ENCODE results near the gene BLTP3B.

The BLTP3B gene

GRCh38 chr12:100105661-100106060 is 37.0 kb downstream of the BLTP3B start:
- TF ChIP-seq CTCF (IDR thresholded peaks at IDR 0.05; ENCODE audit: borderline replicate concordance, control extremely low read depth, extremely low read depth, insufficient read depth, missing control alignments) = no peak
- DNase-seq (ENCODE audit: low spot score) = no peak
- in situ Hi-C loops (cut with MboI; ENCODE audit: low sequenced_read_pairs, unreplicated experiment) = no loop called here

- in situ Hi-C loops (cut with MboI; ENCODE audit: low sequenced_read_pairs, unreplicated experiment) = no loop called here
- TF ChIP-seq CTCF (IDR thresholded peaks at IDR 0.05; ENCODE audit: borderline replicate concordance, control extremely low read depth, extremely low read depth, insufficient read depth, missing control alignments) = no peak
Observed at GRCh38 chr12:100101000-100101399, 41.7 kb downstream of the BLTP3B start.

More at GRCh38 chr12:100101000-100101399, 41.7 kb downstream of the BLTP3B start:
- DNase-seq (ENCODE audit: low spot score) = no peak

All from GM13976 (cell line).